Thyroid gland (tissue), 4 donors: ENCODE results near the gene RASAL3. TPM values are rescaled to one million over a fixed set of nuclear protein-coding genes. Genes with fewer than 3 reads are reported as not detected.

Experiments used
- DNase-seq, 2 donors: peaks; one replicate each; pipeline ENCODE4 v3.0.0-alpha.2; 2019
- H3K27ac ChIP-seq, 3 donors: fragments of 200-600 bp; sonication (generic); 1 replicate in 2 of 3; 2 replicates in 1 of 3; pipeline ENCODE4 v1.5.1; 2016 to 2019; ENCODE audit warnings: mild to moderate bottlenecking in 1 of 3, moderate library complexity in 1 of 3
- H3K27me3 ChIP-seq: fragments of 200-600 bp; sonication (generic); one replicate; pipeline ENCODE4 v1.5.1; 2019
- H3K36me3 ChIP-seq, 2 donors: fragments of 200-600 bp; sonication (generic); one replicate each; pipeline ENCODE4 v1.5.1; 2016 to 2019
- H3K4me1 ChIP-seq, 2 donors: fragments of 200-600 bp; sonication (generic); one replicate each; pipeline ENCODE4 v1.5.1; 2017 to 2019
- H3K4me3 ChIP-seq, 3 donors: fragments of 200-600 bp; sonication (generic); replicated peaks in 1 of 3; 1 replicate in 2 of 3; 2 replicates in 1 of 3; pipeline ENCODE4 v1.5.1; 2016; ENCODE audit warnings: mild to moderate bottlenecking in 1 of 3
- H3K9me3 ChIP-seq: fragments of 200-600 bp; sonication (generic); one replicate; pipeline ENCODE4 v1.5.1; 2017
- POLR2A ChIP-seq, 2 donors: fragments of 450-650 bp; IDR thresholded peaks; one replicate each; pipeline ENCODE4 v1.6.1; 2017; ENCODE audit warnings: antibody characterized with exemption in 2 of 2, mild to moderate bottlenecking in 2 of 2, moderate library complexity in 1 of 2
- WGBS, 2 donors: methylation state at CpG; one replicate each; pipeline ENCODE4 v1.1.5; 2017; 5-methylcytosine and 5-hydroxymethylcytosine counted together
- intact Hi-C: fragments of 100-400 bp; cut with DNase I; formaldehyde crosslinking; loops from one replicate; pipeline ENCODE4 v1.15.1; 2023
- total RNA-seq, 4 donors: library from RNA; depleted of rRNA; stranded (reverse); fragments of >200 nt; gene quantifications; one replicate each; pipeline ENCODE4 v1.2.3, GENCODE V29; 2016
- TF ChIP-seq, protein P1 (sequence below), 6 experiments: fragments of 200-600 bp in 3 of 6; fragments of 450-650 bp in 3 of 6; sonication (generic) in 3 of 6; IDR thresholded peaks; one replicate each; pipeline ENCODE4 v1.5.1; 2016 to 2019; ENCODE audit warnings: antibody characterized with exemption in 6 of 6, mild to moderate bottlenecking in 2 of 6, inconsistent platforms in 1 of 6, moderate library complexity in 1 of 6

RASAL3 gene
- total RNA-seq, 4 donors from 2014 or later: 2.6 to 4.4 (median 3.7) TPM

DNA sequence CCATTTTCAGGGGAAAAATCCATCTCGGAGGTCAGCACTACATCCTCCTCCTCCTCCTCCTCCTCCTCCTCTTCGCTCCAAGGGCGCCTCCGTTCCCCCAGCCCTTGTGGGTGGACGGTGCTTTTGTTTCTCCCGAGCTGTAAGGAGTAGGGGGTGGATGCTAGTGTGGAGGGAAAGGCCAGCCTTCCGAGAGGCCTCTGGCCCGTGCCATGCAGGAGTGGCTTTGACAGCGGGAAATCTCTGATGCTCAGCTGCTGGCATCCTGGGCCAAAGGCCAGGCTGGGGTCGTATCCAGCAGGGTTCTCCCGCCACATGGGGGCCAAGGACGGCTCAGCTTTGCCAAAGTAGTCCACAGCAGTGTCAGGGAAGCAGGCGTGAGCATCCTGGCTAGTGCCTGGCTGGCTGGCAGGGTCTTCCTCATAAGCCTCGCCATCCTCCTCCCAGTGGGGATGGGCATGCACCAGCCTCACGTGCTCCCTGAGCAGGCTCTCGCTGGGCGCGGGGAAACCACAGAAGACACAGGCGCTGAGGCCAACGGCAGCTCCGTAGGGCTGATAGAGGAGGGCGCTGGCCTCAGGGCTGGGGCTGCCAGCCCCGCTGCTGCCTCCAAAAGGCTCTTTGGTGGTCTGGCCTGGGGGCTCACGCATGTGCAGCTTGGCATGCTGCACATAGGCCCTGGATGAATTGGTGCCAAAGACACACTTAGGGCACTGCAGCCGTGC, 25.1 kb downstream of the RASAL3 start:
- intact Hi-C loops: no loop called here
- WGBS, 2 donors: 90 to 93% methylated on average over 18 to 25 of the region's 25 CpGs
- H3K27ac ChIP-seq: no peak overlapping the region
- no peak for TF ChIP-seq POLR2A (IDR thresholded peaks at IDR 0.05)
- TF ChIP-seq, protein P1, sequence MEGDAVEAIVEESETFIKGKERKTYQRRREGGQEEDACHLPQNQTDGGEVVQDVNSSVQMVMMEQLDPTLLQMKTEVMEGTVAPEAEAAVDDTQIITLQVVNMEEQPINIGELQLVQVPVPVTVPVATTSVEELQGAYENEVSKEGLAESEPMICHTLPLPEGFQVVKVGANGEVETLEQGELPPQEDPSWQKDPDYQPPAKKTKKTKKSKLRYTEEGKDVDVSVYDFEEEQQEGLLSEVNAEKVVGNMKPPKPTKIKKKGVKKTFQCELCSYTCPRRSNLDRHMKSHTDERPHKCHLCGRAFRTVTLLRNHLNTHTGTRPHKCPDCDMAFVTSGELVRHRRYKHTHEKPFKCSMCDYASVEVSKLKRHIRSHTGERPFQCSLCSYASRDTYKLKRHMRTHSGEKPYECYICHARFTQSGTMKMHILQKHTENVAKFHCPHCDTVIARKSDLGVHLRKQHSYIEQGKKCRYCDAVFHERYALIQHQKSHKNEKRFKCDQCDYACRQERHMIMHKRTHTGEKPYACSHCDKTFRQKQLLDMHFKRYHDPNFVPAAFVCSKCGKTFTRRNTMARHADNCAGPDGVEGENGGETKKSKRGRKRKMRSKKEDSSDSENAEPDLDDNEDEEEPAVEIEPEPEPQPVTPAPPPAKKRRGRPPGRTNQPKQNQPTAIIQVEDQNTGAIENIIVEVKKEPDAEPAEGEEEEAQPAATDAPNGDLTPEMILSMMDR (IDR thresholded peaks at IDR 0.05): no peak
- H3K4me3 ChIP-seq: no peak overlapping the region
- DNase-seq: no peak
- no peaks in the 10 kb centered on the region for H3K36me3 ChIP-seq
- no peaks in the 10 kb centered on the region for H3K9me3 ChIP-seq
- no peaks in the 10 kb centered on the region for H3K27me3 ChIP-seq
- no peaks in the 10 kb centered on the region for H3K4me1 ChIP-seq

DNA sequence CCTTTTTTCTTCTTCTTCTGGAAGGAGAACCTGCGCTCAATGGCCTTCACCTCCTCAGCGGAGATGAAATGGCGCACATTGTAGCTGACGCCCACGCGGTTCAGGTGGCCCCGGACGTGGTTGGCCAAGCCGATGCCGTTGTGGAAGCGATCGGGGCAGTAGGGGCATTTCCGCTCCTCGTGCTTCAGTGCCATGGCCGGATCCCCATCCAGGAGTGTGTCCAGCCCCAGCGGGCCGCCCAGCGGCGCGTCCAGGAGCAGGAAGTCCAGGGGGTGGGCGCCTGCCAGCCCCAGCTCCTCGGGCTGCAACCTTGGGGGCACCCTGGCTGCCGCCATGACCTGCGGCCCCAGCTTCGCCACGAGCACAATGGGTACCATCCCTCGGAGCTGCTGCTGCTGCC, 25.8 kb downstream of the RASAL3 start:
- TF ChIP-seq, protein P1 (IDR thresholded peaks at IDR 0.05): no peak
- TF ChIP-seq POLR2A (IDR thresholded peaks at IDR 0.05): no peak
- Histone ChIP-seq H3K27me3 (no peaks in the 10 kb centered on the region), H3K36me3 (no peaks in the 10 kb centered on the region), H3K27ac (no peak overlapping the region), H3K9me3 (no peaks in the 10 kb centered on the region), H3K4me3 (no peak overlapping the region), H3K4me1 (peaks cover 2 to 3% of the 10 kb centered on the region in 2 donors)
- intact Hi-C loops: no loop called here
- DNase-seq: no peak
- 96% methylated on average over 15 to 18 of the region's 27 CpGs for WGBS, 2 donors

DNA sequence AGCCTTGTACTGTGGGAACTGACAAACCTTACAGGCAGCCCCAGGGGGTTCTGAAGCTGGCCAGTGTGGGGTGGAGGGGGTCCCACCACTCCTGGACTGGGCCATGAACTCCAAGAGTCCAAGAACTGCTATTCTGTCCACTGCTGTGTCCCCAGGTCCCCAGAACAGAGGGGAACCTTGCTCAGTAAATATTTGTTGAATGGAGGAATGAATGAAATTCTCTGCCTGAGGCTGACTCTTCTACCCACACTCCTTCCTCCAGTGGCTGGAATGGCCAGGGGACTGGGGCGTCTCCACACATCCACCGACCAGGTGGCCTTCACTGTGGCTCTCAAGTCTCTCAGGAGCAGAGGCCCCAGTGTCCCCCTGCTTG, 26.2 kb downstream of the RASAL3 start:
- Histone ChIP-seq H3K27ac (no peak overlapping the region), H3K4me3 (no peak overlapping the region), H3K36me3 (no peaks in the 10 kb centered on the region), H3K27me3 (no peaks in the 10 kb centered on the region), H3K4me1 (peaks cover 5 to 6% of the 10 kb centered on the region in 2 donors), H3K9me3 (no peaks in the 10 kb centered on the region)
- intact Hi-C loops: no loop called here
- TF ChIP-seq, protein P1 (IDR thresholded peaks at IDR 0.05): no peak
- no peak for TF ChIP-seq POLR2A (IDR thresholded peaks at IDR 0.05)
- 90 to 91% methylated on average over 2 of the region's 2 CpGs for WGBS, 2 donors
- DNase-seq: no peak

DNA sequence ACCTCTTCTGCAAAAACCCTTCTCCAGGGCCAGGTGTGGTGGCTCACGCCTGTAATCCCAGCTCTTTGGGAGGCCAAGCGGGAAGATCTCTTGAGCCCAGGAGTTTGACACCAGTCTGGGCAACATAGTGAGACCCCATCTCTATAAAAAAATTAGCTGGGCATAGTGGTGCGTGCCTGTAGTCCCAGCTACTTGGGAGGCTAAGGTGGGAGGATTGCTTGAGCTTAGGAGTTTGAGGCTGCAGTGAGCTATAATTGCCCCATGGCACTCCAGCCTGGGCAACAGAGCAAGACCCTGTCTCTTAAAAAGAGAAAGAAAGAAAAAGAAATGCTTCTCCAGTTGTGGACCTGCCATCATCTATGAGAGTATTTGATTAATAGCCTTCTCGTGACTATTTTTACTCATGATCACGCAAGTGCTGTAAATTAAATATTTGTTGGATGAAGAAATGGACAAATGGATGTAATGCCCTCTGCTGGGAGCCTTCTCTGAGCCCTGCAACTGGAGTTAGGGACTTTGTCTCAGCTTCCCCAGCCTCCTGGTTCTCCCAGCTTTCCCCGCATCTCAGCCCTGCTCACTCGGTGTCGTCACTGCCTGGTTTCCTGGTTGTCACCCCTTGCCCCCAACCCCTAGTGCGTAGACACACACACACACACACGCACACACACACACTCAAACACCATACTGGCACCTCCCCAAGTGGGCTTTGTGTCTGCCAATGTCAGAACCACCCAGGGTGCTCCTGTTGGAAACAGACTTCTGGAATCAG, 26.8 kb downstream of the RASAL3 start:
- H3K4me3 ChIP-seq: no peak overlapping the region
- no peaks in the 10 kb centered on the region for H3K36me3 ChIP-seq
- 89 to 91% methylated on average over 10 of the region's 10 CpGs for WGBS, 2 donors
- intact Hi-C loops: no loop called here
- H3K27ac ChIP-seq: no peak overlapping the region
- TF ChIP-seq, protein P1 (IDR thresholded peaks at IDR 0.05): no peak
- TF ChIP-seq POLR2A (IDR thresholded peaks at IDR 0.05): no peak
- peaks cover 5 to 6% of the 10 kb centered on the region in 2 donors for H3K4me1 ChIP-seq
- no peaks in the 10 kb centered on the region for H3K9me3 ChIP-seq
- H3K27me3 ChIP-seq: no peaks in the 10 kb centered on the region
- DNase-seq: no peak

DNA sequence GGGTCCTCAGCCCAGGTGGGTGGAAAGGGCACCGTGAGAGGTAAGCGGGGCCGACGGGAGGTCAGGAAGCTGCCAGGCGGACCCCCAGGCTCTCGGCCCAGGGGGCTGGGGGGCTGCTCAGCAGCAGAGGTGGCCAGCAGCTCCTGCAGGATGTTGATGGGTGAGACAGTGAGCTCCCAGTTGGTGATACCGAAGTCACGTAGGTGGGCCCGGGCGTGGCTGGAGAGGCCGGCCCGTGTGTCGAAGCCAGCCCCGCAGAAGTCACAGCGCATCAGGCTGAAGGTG, 27.6 kb downstream of the RASAL3 start:
- WGBS, 2 donors: 89 to 92% methylated on average over 13 to 15 of the region's 15 CpGs
- Histone ChIP-seq H3K27me3 (no peaks in the 10 kb centered on the region), H3K9me3 (no peaks in the 10 kb centered on the region), H3K4me1 (peaks cover 6% of the 10 kb centered on the region in 2 donors), H3K27ac (no peak overlapping the region), H3K4me3 (no peak overlapping the region), H3K36me3 (no peaks in the 10 kb centered on the region)
- intact Hi-C loops: no loop called here
- DNase-seq: no peak
- TF ChIP-seq, protein P1 (IDR thresholded peaks at IDR 0.05): no peak
